ENCODE data around the gene ADD1. TPM values are rescaled to one million over a fixed set of nuclear protein-coding genes. Genes with fewer than 3 reads are reported as not detected.
"Not testable (repeated sequence)": the region's sequence is repeated elsewhere in the genome, so short reads cannot be mapped to it uniquely, and the experiment has no call there.

ADD1 gene
- total and polyA plus RNA-seq, 12 donors: 163 to 448 (median 214) TPM

GRCh38 chr4:2922453-2923101 is 78.9 kb downstream of the ADD1 start:
- not testable (repeated sequence) for ATAC-seq, DNase-seq, H3K27me3 ChIP-seq, H3K4me3 ChIP-seq
- peaks cover 0 to 98% (median 44%) of the 10 kb centered on the region in 9 donors for H3K36me3 ChIP-seq
- peak overlapping the region in 3 of 10 donors; percentile 3 to 39 (median 36) for H3K27ac ChIP-seq
- H3K9me3 ChIP-seq: peaks cover 0 to 14% (median 0%) of the 10 kb centered on the region in 11 donors
- intact Hi-C loops (cut with DNase I): loop anchor here in 1 of 10 donors (5.0 kb wide), 1 partner anchor 45 kb away; no protein-coding TSS in a partner anchor
- peaks cover 0 to 14% (median 3%) of the 10 kb centered on the region in 9 donors for H3K4me1 ChIP-seq
- 60 to 64% methylated on average over 7 of the region's 7 CpGs for WGBS, 2 donors

- DNase-seq: no peak
- intact Hi-C loops (cut with DNase I): loop anchor here in 1 of 10 donors (5.0 kb wide), 1 partner anchor 46 kb away; no protein-coding TSS in a partner anchor
- Histone ChIP-seq H3K27me3 (no peaks in the 10 kb centered on the region), H3K27ac (peak overlapping the region in 3 of 10 donors; percentile 3 to 39 (median 36)), H3K4me3 (no peak overlapping the region), H3K4me1 (peaks cover 0 to 14% (median 3%) of the 10 kb centered on the region in 9 donors), H3K36me3 (peaks cover 0 to 98% (median 48%) of the 10 kb centered on the region in 9 donors), H3K9me3 (peaks cover 0 to 8% (median 0%) of the 10 kb centered on the region in 11 donors)
- WGBS, 2 donors: 84 to 85% methylated on average over 10 of the region's 10 CpGs
- TF ChIP-seq, protein P1, sequence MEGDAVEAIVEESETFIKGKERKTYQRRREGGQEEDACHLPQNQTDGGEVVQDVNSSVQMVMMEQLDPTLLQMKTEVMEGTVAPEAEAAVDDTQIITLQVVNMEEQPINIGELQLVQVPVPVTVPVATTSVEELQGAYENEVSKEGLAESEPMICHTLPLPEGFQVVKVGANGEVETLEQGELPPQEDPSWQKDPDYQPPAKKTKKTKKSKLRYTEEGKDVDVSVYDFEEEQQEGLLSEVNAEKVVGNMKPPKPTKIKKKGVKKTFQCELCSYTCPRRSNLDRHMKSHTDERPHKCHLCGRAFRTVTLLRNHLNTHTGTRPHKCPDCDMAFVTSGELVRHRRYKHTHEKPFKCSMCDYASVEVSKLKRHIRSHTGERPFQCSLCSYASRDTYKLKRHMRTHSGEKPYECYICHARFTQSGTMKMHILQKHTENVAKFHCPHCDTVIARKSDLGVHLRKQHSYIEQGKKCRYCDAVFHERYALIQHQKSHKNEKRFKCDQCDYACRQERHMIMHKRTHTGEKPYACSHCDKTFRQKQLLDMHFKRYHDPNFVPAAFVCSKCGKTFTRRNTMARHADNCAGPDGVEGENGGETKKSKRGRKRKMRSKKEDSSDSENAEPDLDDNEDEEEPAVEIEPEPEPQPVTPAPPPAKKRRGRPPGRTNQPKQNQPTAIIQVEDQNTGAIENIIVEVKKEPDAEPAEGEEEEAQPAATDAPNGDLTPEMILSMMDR (IDR thresholded peaks at IDR 0.05): no peak
- ATAC-seq: no peak
These were observed 79.5 kb downstream of the ADD1 start for GRCh38 chr4:2923141-2923551.

DNA sequence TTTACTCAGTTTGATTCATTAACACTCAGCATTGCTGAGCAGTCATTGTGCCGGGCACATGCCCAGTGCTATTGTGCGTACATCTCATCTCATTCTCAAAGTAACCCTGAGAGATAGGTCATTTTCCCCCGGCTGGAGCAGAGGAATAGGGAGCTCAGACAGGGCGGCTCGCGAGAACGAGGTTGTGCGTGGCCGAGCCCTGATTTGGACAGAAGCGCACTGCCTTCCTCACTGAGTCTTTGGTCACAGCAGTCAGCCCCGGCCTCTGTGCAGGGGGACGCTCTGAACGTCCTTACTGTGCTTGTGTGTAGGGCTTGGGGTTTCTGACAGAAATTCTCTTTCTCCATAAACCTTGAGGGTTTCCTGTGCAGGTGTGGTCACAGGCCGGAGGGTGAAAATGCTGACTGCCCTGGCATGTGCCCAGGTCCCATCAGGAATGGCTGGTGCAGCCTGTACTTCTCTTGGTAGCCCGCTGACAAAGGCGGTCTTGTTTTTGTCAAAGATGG is 80.1 kb downstream of the ADD1 start:
- DNase-seq (no peak), ATAC-seq (peak in 3 of 8 donors; percentile 5 to 21 (median 14))
- Histone ChIP-seq H3K27ac (no peak overlapping the region), H3K27me3 (no peaks in the 10 kb centered on the region), H3K36me3 (peaks cover 0 to 99% (median 54%) of the 10 kb centered on the region in 9 donors), H3K9me3 (peaks cover 0 to 6% (median 0%) of the 10 kb centered on the region in 11 donors), H3K4me3 (no peak overlapping the region), H3K4me1 (peaks cover 0 to 14% (median 3%) of the 10 kb centered on the region in 9 donors)
- TF ChIP-seq, protein P1 (IDR thresholded peaks at IDR 0.05): no peak
- intact Hi-C loops (cut with DNase I): loop anchor here in 1 of 10 donors (5.0 kb wide), 1 partner anchor 46 kb away; no protein-coding TSS in a partner anchor
- WGBS, 2 donors: 92 to 93% methylated on average over 16 of the region's 16 CpGs

GRCh38 chr4:2924286-2924685 is 80.6 kb downstream of the ADD1 start:
- DNase-seq (no peak), ATAC-seq (no peak)
- Histone ChIP-seq H3K4me1 (peaks cover 0 to 14% (median 3%) of the 10 kb centered on the region in 9 donors), H3K9me3 (peaks cover 0 to 6% (median 0%) of the 10 kb centered on the region in 11 donors), H3K27ac (no peak overlapping the region), H3K36me3 (peaks cover 0 to 99% (median 60%) of the 10 kb centered on the region in 9 donors), H3K27me3 (no peaks in the 10 kb centered on the region), H3K4me3 (no peak overlapping the region)
- 86 to 90% methylated on average over 8 of the region's 8 CpGs for WGBS, 2 donors
- TF ChIP-seq, protein P1 (IDR thresholded peaks at IDR 0.05): no peak
- intact Hi-C loops (cut with DNase I): loop anchor here in 1 of 10 donors (5.0 kb wide), 1 partner anchor 47 kb away; no protein-coding TSS in a partner anchor

All from heart right ventricle (tissue), 16 donors.